NB4 (cell line): ENCODE results near the gene DGKB.

Experiments used
- DNase-seq: peaks from one replicate; pipeline ENCODE4 v3.0.0; 2010; ENCODE audit warnings: low read depth
- H3K4me3 ChIP-seq: one replicate; pipeline ENCODE4 v1.5.1; 2011; ENCODE audit warnings: mild to moderate bottlenecking, low read depth, low read length, moderate library complexity
- CTCF ChIP-seq: IDR thresholded peaks from one replicate; pipeline ENCODE4 v1.5.1; 2012; ENCODE audit warnings: low read depth, low read length
- MAX ChIP-seq: IDR thresholded peaks from 2 replicates; pipeline ENCODE4 v1.6.1; 2011; ENCODE audit warnings: low read depth, low read length
- MYC ChIP-seq: IDR thresholded peaks from 2 replicates; pipeline ENCODE4 v1.6.1; 2011; ENCODE audit warnings: low read depth, low read length
- POLR2A ChIP-seq: IDR thresholded peaks from 2 replicates; pipeline ENCODE4 v1.6.1; 2011; ENCODE audit warnings: mild to moderate bottlenecking; ENCODE audit not compliant: insufficient read length; ENCODE audit errors: extremely low read depth

Gene DGKB

GRCh38 chr7:14505906-14506305 is 396.6 kb downstream of the DGKB start:
- no peak for DNase-seq
- no peak overlapping the region for H3K4me3 ChIP-seq
- TF ChIP-seq MAX = no peak
- TF ChIP-seq CTCF = no peak
- TF ChIP-seq POLR2A = no peak
- no peak for TF ChIP-seq MYC

- no peak for DNase-seq
- H3K4me3 ChIP-seq = no peak overlapping the region
- no peak for TF ChIP-seq MAX
- no peak for TF ChIP-seq CTCF
- no peak for TF ChIP-seq MYC
- no peak for TF ChIP-seq POLR2A
Observed at GRCh38 chr7:14504134-14504533, 398.4 kb downstream of the DGKB start.

- TF ChIP-seq POLR2A = no peak
- no peak for TF ChIP-seq MYC
- TF ChIP-seq CTCF = no peak
- no peak for TF ChIP-seq MAX
- no peak overlapping the region for H3K4me3 ChIP-seq
- no peak for DNase-seq
Observed at GRCh38 chr7:14503623-14504022, 398.9 kb downstream of the DGKB start.

GRCh38 chr7:14501436-14501835 is 401.1 kb downstream of the DGKB start:
- TF ChIP-seq POLR2A (no peak), MYC (no peak), MAX (no peak), CTCF (no peak)
- no peak overlapping the region for H3K4me3 ChIP-seq
- no peak for DNase-seq

GRCh38 chr7:14497390-14497789 is 405.2 kb downstream of the DGKB start:
- H3K4me3 ChIP-seq = no peak overlapping the region
- DNase-seq = no peak
- TF ChIP-seq MAX (no peak), CTCF (no peak), POLR2A (no peak)

- no peak overlapping the region for H3K4me3 ChIP-seq
- TF ChIP-seq MYC = no peak
- TF ChIP-seq CTCF = no peak
- TF ChIP-seq MAX = no peak
- TF ChIP-seq POLR2A = no peak
- no peak for DNase-seq
Observed at GRCh38 chr7:14495633-14496032, 406.9 kb downstream of the DGKB start.
